Iris pigment epithelial cell (primary cell): Measurements from ENCODE around the gene DISP3.

Experiments used
- DNase-seq: peaks from one replicate; pipeline ENCODE4 v3.0.0-alpha.2; 2011; ENCODE audit warnings: low read depth

Gene DISP3

DNA sequence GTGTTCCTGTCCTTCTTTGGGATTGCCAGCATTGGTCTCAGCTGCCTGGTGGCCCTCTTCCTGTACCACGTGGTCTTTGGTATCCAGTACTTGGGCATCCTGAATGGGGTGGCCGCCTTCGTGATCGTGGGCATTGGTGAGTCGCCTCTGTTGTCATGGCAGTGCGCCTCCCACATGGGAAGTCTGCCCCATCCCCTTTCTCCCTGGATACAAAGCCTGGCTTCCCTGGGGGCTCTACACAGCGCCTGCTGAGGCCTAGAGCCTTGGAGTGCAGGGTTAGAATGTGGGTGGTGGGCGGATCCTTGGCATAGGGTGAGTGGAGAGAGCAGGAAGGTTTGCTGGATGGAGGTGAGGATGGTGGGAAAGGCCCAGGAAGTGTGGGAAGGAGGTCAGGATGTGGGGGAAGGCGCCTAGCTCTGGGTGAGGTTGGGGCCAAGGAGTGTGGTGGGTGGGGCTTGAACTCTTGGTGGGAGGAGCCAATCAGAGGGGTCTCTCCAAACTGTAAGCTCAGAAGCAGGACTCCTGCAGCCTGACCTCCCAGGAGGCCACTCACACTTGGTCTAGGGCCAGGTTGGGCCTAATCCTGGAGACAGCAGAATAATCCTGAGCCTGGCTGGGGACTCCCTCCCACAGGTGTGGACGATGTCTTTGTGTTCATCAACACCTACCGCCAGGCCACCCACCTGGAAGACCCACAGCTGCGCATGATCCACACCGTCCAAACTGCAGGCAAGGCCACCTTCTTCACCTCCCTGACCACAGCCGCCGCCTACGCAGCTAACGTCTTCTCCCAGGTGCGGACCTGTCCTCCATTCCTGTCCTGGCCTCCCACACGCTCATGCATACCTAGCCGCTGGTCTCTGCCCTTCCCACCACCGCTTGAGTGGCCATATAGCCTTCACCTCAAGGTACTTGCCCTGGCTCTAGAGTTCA is 36.7 kb downstream of the DISP3 start:
- DNase-seq = no peak

- DNase-seq = no peak
These were observed 38.1 kb downstream of the DISP3 start for GRCh38 chr1:11516961-11517635.

DNA sequence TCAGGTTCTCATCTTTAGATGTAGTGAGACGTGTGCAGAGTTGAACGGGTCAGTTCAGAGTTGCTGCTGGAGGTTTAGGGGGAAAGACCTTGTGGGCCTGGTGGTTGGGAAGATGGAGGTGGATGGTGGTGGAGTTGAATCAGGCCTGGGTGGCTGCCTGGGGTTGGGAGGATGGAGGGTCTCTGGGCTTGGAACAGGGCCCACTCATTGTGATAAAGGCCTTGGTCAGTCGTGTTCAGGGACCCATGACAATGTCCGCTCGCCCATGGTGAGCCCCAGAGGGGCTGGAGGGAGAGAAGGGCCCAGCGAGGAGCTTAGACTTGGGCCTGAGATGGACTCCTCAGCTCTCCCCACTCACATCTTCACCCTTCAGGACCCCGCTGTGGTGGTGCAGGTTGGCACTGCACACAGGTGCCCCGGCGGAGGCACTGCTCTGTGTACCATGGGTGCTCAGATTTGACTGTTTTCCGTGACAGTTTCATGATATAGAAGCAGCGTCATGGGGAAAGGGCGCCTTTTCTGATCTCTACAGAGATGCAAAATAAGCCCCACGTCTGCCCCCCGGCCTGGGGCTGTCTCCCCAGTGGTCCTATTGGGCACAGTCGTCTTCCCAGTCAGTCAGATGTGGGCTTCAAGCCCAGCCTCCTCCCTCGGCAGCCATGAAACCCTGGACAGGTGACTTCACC is 39.2 kb downstream of the DISP3 start:
- no peak for DNase-seq

DNA sequence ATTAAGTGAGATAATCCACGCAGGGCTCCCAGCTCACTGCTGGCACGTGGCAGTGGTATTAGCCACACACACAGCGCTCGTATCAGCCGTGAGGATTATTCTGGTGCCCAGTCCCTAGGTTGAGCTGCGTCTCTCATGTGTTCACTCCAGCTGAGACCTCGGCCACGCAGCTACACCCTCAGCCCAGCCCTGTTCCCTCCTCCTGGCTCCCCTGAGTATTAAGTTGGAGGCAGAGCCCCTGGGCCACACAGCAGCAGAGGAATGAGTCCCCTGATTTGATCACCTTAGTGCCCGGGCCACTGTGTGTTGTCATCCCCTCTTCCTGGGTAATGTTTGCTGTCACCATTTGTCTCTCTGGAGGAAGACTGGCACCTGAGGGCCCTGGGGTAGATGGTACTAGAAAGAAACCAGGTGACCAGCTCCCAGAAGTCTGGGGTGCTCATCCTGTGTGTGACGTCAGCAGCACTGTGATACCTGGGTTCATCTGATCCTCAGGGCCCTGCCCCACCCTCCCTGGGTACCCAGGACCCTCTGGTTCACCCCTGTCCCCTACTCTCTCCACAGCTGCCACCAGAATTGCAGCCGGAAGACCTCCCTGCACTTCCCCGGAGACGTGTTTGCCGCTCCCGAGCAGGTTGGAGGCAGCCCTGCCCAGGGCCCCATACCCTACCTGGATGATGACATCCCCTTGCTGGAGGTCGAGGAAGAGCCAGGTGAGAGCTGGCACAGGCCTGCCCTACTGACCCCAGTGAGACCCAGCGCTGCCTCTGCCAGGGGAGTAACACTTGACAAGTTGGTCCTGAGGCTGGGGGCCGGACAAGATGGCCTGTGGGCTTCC is 40.1 kb downstream of the DISP3 start:
- no peak for DNase-seq

GRCh38 chr1:11519629-11520031 is 40.7 kb downstream of the DISP3 start:
- DNase-seq = no peak

GRCh38 chr1:11520531-11521233 is 41.7 kb downstream of the DISP3 start:
- no peak for DNase-seq

- no peak for DNase-seq
These were observed 42.8 kb downstream of the DISP3 start for GRCh38 chr1:11521582-11522399.

GRCh38 chr1:11522400-11523235 is 43.7 kb downstream of the DISP3 start:
- DNase-seq = no peak

DNA sequence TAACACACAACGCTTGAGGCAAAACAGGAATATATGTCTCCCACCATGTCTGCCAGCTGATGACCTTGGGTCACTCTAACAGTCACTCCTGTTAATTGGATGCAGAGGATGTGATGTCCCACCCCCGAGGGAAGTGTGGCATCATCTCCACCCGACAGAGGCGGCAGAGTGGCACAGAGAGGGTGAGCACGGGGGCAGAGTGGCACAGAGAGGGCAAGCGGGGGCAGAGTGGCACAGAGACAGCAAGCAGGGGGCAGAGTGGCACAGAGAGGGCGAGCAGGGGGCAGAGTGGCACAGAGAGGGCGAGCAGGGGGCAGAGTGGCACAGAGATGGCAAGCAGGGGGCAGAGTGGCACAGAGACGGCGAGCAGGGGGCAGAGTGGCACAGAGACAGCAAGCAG is 44.3 kb downstream of the DISP3 start:
- no peak for DNase-seq

DNA sequence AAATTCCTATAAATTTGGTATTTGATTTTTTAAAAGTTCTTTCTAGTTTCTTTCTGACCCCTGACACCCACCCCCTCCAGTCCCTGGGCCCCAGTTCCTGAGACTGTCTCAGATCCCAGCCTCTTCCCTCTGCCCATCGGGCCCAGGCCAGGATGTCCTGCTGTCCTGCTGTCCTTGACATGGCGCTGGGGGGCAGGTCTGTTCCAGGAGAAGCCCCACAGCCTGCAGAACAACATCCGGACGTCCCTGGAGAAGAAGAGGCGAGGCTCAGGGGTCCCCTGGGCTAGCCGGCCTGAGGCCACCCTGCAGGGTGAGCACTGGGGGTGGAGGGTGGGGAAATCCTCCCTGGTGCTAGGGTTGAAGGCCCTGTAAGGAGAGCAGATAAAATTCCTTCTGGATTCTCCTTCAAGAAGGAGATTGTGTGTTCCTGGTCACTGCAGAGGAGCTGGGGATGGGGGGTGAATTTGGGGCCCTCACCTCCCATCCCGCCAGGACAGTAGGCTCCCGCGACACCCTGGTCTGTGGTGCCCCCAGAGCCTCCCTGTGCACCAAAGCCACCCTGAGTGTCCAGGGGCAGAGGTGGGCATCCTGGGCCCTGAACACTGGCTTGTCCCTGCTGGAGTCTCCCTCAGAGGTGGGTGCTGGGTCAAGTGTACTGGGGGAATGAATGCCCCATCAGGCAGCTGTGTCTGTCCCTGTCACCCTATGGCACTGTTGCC is 45.0 kb downstream of the DISP3 start:
- DNase-seq = no peak

- no peak for DNase-seq
These were observed 45.7 kb downstream of the DISP3 start for GRCh38 chr1:11524465-11525150.

- DNase-seq = no peak
These were observed 46.2 kb downstream of the DISP3 start for GRCh38 chr1:11525151-11525505.

DNA sequence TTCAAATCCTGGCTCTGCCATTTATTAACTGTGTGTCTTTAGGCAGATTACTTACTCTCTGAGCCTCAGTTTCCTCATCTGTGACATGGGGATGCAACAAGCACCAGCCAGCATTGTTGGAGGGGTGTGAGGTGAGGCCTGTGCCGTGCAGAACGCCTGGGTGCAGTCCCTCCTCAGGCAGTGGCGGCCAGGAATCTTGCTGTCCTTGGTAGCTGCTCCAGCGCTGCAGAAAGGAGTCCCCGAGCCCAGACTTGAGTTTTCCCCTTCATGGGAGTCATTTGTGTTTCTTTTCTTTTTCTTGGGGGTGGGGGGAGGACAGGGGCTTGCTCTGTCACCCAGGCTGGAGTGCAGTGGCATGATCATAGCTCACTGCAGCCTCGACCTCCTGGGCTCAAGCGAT is 46.6 kb downstream of the DISP3 start:
- DNase-seq = no peak

GRCh38 chr1:11526071-11526895 is 47.3 kb downstream of the DISP3 start:
- DNase-seq = no peak

DNA sequence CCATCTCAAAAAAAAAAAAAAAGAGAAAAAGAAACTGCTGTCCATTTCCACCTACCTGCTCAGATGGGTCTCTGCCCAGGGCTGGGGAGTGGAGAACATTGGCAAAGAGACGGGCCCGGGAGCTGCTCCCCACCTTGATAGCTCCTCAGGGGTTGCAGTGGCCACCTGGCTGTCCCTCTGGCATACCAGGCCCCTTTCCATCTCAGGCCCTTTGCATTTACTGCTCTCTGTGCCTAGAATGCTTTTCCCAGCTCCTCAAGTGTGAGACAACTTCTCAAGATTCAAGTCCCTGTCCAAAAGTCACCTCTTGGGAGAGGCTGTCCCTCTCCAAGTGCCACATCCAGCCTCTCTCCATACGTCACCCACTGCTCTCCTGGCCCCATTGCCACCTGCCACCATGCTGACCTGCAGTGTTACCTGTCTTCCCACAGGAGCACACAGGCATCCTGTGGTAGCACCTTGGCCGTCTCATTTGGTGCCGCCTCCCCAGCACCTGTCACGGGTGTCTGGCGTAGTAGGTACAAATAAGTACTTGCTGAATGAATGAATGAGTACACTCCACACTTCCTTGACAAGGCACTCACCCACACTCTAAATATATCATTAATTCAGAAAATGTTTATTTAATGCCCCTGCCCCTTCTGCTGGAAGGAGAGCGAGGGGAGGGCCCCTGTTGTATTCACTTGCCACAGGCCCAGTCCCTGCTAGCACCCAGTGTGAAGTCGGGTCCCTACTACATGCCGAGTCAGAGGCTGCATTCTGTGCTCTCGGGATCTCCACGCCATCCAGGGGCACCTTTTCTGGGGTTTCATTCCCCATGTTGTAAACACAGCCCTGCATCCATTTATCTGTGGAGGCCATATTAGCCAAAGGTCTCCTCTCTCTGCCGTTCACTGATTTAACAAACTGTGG is 48.8 kb downstream of the DISP3 start:
- DNase-seq = no peak

DNA sequence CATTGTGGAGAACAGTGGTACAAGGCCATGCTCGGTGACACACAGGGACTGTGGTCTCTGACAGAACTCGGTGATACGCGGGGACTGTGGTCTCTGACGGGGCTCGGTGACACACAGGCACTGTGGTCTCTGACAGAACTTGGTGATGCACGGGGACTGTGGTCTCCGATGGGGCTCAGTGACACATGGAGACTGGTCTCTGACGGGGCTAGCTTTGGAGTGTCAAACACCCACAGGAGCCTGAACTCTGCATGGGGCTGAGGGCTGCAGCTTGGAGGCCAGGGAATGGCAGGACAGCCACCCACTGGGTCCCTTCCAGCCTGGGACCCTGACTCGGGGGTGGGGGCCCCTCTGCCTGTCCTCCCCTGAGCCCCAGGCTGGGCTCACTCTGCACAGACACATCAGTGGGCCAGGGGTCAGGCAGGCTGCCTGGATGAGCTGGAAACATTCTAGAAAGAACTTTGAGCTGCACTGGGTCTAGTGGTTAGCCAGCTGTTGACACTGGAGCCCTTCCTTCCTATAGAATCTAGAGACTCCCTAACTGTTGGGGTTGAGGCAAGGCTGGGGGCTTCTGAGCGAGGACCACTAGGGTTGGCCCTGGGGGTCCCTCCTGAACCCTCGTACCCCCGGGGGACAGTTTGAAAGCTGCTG is 49.8 kb downstream of the DISP3 start:
- DNase-seq = no peak
